SU-DHL-6 (cell line): ENCODE measurements around the gene MAP1LC3B2.

Source experiments
- H2AFZ ChIP-seq: fragments of 200-600 bp; sonication (generic); 2 replicates; pipeline ENCODE4 v1.6.1; 2014; ENCODE audit warnings: low read depth, mild to moderate bottlenecking, moderate library complexity, mixed read lengths, antibody characterized with exemption, low read length; ENCODE audit not compliant: severe bottlenecking
- H3F3A ChIP-seq: fragments of 200-600 bp; shearing (Covaris generic); 2 replicates; pipeline ENCODE4 v1.6.0; 2016; ENCODE audit warnings: antibody characterized with exemption, mild to moderate bottlenecking; ENCODE audit not compliant: insufficient read depth
- H3K27ac ChIP-seq: fragments of 200-600 bp; sonication (generic); 2 replicates; pipeline ENCODE4 v1.5.1; 2016; ENCODE audit warnings: low read depth, mild to moderate bottlenecking, low read length, moderate library complexity, mixed read lengths
- H3K27me3 ChIP-seq: fragments of 200-600 bp; sonication (generic), shearing (Covaris generic); 2 replicates; pipeline ENCODE4 v1.6.0; 2014; ENCODE audit warnings: mild to moderate bottlenecking, low read length
- H3K36me3 ChIP-seq: fragments of 200-600 bp; sonication (generic); 2 replicates; pipeline ENCODE4 v1.6.1; 2014; ENCODE audit warnings: mild to moderate bottlenecking, low read length, mixed read lengths
- H3K4me2 ChIP-seq: fragments of 300-600, 200-600 bp; shearing (Covaris generic), sonication (generic); 2 replicates; pipeline ENCODE4 v1.6.0; 2014; ENCODE audit warnings: low read length, low read depth, mild to moderate bottlenecking; ENCODE audit not compliant: poor library complexity, severe bottlenecking
- H3K4me3 ChIP-seq: fragments of 200-600 bp; sonication (generic); 2 replicates; pipeline ENCODE4 v1.5.1; 2014; ENCODE audit warnings: antibody characterized with exemption, low read length, mild to moderate bottlenecking, mixed read lengths; ENCODE audit not compliant: insufficient read depth, poor library complexity, severe bottlenecking
- H3K79me2 ChIP-seq: fragments of 200-600 bp; sonication (generic); 2 replicates; pipeline ENCODE4 v1.6.1; 2014; ENCODE audit warnings: mild to moderate bottlenecking, low read length, moderate library complexity; ENCODE audit not compliant: insufficient read depth
- H3K9ac ChIP-seq: fragments of 200-600 bp; sonication (generic); 2 replicates; pipeline ENCODE4 v1.7.0; 2014; ENCODE audit warnings: mild to moderate bottlenecking, low read length
- H3K9me2 ChIP-seq: fragments of 200-600 bp; sonication (generic); replicated peaks from 2 replicates; pipeline ENCODE4 v1.6.1; 2014; ENCODE audit warnings: low read length; ENCODE audit not compliant: insufficient read depth
- H3K9me3 ChIP-seq: fragments of 200-600 bp; sonication (generic); 2 replicates; pipeline ENCODE4 v1.6.1; 2014; ENCODE audit warnings: low read length, mixed read lengths; ENCODE audit not compliant: insufficient read depth
- H4K20me1 ChIP-seq: fragments of 200-600 bp; sonication (generic); 2 replicates; pipeline ENCODE4 v1.6.1; 2014; ENCODE audit warnings: low read depth, mild to moderate bottlenecking, antibody characterized with exemption, low read length, moderate library complexity, mixed read lengths
- EZH2phosphoT487 ChIP-seq: fragments of 200-600 bp; sonication (generic), shearing (Covaris generic); conservative IDR thresholded peaks from 2 replicates; pipeline ENCODE4 v1.6.1; 2018; ENCODE audit warnings: mild to moderate bottlenecking, antibody characterized with exemption, low read length, moderate library complexity, mixed read lengths
- TF ChIP-seq, protein P1 (sequence below): fragments of 200-600 bp; sonication (generic); IDR thresholded peaks from one replicate; pipeline ENCODE4 v1.5.1; 2017; ENCODE audit warnings: antibody characterized with exemption, mild to moderate bottlenecking, low read length, moderate library complexity; ENCODE audit not compliant: insufficient read depth, poor library complexity, severe bottlenecking

MAP1LC3B2 gene

DNA sequence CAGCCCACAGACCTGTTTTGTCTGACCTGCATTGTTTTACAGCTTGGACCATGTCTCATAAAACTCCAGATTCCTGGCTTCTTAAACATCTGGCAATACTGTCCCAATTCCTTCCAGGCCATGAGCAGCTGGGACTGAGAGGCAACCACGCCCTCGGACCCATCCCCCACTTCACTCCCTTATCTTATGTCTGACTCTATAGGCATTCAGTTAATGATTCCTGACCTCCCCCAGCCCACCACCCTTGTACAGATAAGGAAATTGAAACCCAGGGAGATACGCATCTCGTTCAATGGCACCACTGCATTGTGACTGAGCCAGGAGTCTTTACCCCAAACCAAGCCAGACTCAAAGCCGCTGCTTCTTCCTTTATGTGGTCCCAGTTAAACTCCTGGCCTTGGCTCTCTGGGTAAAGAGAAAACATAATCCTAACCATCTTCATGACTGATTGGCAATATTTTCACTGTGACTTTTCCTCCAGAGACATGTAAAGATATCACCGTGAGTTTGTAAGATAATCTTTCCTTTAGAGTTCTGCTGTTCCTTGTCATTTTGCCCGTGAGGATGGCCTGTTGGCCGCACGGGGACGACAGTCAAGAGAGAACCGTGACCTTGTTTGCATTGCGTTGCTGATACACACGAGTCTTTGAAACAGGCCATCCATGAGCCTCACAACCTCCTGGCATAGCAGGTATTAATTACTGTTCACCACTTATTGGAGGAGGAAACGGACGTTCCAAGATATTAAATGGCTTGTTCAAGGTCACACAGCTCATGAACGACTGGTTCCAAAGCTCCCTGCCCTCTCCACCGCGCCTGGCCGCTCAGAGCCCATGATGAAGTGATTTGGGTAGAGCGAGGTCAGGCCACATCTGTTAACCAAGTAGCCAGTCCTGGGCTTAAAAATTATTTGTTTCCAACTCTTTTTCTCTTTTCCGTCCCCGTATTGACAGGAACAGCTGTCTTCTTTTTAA is 39.4 kb downstream of the MAP1LC3B2 start:
- H3K9me3 ChIP-seq, result no peaks in the 10 kb centered on the region
- TF ChIP-seq EZH2phosphoT487, result no peak
- TF ChIP-seq, protein P1, sequence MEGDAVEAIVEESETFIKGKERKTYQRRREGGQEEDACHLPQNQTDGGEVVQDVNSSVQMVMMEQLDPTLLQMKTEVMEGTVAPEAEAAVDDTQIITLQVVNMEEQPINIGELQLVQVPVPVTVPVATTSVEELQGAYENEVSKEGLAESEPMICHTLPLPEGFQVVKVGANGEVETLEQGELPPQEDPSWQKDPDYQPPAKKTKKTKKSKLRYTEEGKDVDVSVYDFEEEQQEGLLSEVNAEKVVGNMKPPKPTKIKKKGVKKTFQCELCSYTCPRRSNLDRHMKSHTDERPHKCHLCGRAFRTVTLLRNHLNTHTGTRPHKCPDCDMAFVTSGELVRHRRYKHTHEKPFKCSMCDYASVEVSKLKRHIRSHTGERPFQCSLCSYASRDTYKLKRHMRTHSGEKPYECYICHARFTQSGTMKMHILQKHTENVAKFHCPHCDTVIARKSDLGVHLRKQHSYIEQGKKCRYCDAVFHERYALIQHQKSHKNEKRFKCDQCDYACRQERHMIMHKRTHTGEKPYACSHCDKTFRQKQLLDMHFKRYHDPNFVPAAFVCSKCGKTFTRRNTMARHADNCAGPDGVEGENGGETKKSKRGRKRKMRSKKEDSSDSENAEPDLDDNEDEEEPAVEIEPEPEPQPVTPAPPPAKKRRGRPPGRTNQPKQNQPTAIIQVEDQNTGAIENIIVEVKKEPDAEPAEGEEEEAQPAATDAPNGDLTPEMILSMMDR, result no peak
- no peaks in the 10 kb centered on the region for H3F3A ChIP-seq
- H3K9me2 ChIP-seq, result no peaks in the 10 kb centered on the region
- H3K4me3 ChIP-seq, result no peak overlapping the region
- H3K4me2 ChIP-seq, result no peak overlapping the region
- H3K9ac ChIP-seq, result no peak overlapping the region
- no peak overlapping the region for H2AFZ ChIP-seq
- H3K27me3 ChIP-seq, result no peaks in the 10 kb centered on the region
- no peaks in the 10 kb centered on the region for H3K79me2 ChIP-seq
- no peak overlapping the region for H3K27ac ChIP-seq
- no peaks in the 10 kb centered on the region for H4K20me1 ChIP-seq
- no peaks in the 10 kb centered on the region for H3K36me3 ChIP-seq

DNA sequence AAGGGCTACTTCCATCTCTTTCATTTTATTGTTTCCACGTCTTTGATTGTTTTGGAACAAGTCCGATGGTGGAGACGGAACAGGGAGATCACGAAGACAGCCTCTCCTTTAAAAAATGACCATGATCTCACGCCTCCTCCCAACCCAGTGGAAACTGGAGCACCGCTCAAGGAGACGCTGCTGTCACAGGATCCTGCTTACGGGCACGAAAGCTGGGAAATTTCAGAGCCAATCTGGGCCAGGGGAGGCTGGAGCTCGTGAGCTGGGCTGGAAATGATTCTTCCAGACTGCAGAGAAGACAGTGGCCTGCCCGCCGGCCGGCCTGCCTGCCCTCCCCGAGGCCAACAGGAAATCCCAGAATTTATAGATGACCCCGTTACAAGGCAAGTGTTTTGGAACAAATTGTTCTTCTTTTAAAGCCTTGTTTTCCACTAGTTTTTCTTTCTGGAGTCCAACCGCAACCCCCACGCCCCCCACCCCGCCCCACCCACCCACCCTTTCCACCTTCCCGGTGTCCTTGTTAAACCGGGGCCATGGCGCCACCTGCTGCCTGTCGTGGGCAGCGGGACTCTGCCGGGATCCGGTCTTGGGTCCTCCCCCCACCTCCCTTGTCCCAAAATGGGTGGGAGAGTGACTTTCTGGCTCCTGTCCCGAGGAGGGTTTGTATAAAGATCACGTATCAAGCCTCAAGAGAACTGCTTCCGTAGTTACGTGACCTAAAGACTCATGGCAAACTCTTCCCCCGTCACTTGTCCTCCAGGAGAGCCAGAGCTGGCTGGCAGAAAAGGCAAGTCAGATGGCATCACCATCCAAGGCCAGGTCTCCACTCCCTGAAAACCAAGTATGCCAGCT is 40.3 kb downstream of the MAP1LC3B2 start:
- no peaks in the 10 kb centered on the region for H3K9me2 ChIP-seq
- H3K79me2 ChIP-seq, result no peaks in the 10 kb centered on the region
- H3K4me2 ChIP-seq, result no peak overlapping the region
- H3K27ac ChIP-seq, result no peak overlapping the region
- no peak for TF ChIP-seq EZH2phosphoT487
- TF ChIP-seq, protein P1, result peak; percentile 36
- no peaks in the 10 kb centered on the region for H3F3A ChIP-seq
- H3K36me3 ChIP-seq, result no peaks in the 10 kb centered on the region
- no peaks in the 10 kb centered on the region for H4K20me1 ChIP-seq
- H3K4me3 ChIP-seq, result no peak overlapping the region
- no peak overlapping the region for H2AFZ ChIP-seq
- H3K9me3 ChIP-seq, result no peaks in the 10 kb centered on the region
- no peaks in the 10 kb centered on the region for H3K27me3 ChIP-seq
- no peak overlapping the region for H3K9ac ChIP-seq

DNA sequence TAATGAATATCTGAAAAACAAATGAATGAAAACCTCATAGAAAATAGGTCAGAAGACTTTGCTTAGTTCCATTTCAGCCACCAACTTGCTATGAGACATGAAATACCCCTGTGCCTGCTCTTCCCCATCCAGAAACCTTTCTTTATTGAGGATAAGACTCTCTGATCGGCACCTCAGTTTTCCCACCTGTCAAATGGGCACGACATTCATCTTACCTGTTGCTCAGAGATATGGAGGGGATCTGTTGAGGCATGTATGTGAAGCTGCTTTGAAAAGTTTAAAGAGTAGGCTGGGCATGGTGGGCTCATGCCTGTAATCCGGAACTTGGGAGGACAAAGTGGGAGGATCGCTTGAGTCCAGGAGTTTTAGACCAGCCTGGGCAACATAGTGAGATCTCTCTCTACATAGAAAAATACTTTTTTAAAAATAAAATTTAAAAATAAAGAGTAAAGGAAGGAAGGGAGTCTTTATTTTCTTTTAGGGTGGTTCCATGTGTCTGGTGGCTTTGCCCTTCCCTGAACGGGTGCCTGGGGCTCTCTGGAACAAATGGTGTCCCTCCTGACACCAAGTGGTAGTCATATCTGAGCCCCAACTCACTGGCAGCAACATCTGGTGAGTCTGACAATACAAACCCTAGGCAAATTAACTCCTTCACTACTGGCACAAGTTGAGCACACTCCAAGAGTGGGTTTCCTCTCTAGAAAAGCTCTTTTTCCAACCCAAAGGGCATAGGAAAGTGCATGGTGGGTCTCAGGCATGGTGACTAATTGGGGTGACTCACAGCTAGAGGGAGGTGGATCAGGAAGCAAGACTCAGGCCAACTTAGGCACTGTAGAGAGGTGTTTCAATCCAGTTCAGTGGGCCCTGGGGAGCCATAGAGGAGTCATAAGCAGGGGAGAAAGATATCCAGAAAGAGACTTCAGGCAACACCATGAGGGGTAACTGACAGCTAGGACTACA is 42.1 kb downstream of the MAP1LC3B2 start:
- Histone ChIP-seq H3K4me3 (no peak overlapping the region), H4K20me1 (no peaks in the 10 kb centered on the region), H3K36me3 (no peaks in the 10 kb centered on the region), H3K9me2 (no peaks in the 10 kb centered on the region), H3F3A (no peaks in the 10 kb centered on the region), H3K27me3 (no peaks in the 10 kb centered on the region), H3K27ac (no peak overlapping the region), H2AFZ (no peak overlapping the region), H3K9ac (no peak overlapping the region), H3K4me2 (no peak overlapping the region), H3K79me2 (no peaks in the 10 kb centered on the region), H3K9me3 (no peaks in the 10 kb centered on the region)
- TF ChIP-seq EZH2phosphoT487, result no peak
- TF ChIP-seq, protein P1, result no peak
